GM21515 (cell line): Measurements from ENCODE around the gene SZRD1.

Experiments
- ATAC-seq: cut with Tn5 transposase; IDR thresholded peaks from one replicate; pipeline ENCODE4 v1.9.1; 2021; ENCODE audit not compliant: unreplicated experiment

Gene SZRD1

GRCh38 chr1:16367258-16367967 lies 371 bp downstream of the SZRD1 start:
- peak; percentile 55 for ATAC-seq

DNA sequence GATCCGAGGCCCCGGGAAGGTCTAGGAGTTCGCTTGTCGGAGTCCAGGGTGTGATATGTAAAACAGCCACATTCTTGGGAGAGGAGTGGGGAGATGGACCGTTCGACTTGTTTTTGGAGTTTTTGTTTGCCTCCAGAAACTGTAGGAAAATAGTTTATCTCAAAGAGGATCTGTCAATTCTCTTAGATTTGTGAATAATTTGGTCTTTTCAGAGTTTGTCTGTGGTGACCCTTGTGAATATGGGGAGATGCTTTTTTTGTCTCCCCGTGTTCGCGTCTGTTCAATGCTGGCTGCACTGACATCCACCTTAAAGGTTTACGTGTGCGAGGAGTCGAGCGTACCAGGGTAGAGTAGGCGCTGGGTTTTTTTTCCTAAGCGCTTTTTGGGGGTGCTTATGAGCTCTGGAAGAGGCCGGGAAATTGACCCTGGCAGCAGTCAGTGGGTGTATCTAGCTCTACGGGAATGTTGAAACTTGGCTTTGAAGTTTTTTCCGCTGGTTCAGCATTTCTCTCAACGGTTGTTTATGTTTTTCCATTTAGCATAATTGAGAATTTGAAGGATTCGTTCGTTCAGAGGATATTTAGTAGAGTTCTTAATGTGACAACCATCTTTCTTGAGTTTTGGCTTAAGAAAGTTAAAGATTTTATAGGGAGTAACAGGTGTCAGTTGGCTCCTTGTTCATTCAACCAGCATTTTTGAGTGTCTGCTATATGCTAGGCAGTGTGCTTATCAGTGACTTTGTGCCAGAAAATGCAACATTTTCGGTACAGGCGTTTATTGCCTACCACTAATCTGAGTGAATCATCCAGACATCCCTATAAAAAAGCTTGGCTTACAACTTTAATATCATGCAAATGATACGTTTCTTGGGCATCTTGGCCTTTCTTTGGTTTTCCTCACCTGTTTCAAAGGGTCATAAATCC lies 1.2 kb downstream of the SZRD1 start:
- ATAC-seq = no peak

GRCh38 chr1:16369821-16370220 lies 2.8 kb downstream of the SZRD1 start:
- no peak for ATAC-seq

DNA sequence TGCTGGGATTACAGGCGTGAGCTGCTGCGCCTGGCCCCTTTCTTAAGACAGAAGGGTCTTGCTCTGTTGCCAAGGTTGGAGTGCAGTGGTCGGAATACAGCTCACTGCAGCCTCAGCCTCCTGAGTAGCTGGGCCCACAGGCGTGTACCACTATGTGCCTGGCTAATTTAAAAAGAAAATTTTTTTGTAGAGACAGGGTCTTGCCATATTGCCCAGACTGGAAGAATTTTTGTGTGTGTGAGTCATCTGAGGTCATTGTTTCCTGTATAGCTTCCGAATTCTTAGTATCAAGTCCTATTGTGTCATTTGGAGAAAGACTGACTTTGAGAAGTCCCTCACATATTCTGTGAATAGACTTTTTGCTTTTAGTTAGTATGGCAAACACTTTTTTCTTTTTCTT lies 4.7 kb downstream of the SZRD1 start:
- ATAC-seq = no peak

GRCh38 chr1:16372535-16373285 lies 5.7 kb downstream of the SZRD1 start:
- no peak for ATAC-seq

- ATAC-seq = no peak
Observed at GRCh38 chr1:16374266-16374665, 7.2 kb downstream of the SZRD1 start.

DNA sequence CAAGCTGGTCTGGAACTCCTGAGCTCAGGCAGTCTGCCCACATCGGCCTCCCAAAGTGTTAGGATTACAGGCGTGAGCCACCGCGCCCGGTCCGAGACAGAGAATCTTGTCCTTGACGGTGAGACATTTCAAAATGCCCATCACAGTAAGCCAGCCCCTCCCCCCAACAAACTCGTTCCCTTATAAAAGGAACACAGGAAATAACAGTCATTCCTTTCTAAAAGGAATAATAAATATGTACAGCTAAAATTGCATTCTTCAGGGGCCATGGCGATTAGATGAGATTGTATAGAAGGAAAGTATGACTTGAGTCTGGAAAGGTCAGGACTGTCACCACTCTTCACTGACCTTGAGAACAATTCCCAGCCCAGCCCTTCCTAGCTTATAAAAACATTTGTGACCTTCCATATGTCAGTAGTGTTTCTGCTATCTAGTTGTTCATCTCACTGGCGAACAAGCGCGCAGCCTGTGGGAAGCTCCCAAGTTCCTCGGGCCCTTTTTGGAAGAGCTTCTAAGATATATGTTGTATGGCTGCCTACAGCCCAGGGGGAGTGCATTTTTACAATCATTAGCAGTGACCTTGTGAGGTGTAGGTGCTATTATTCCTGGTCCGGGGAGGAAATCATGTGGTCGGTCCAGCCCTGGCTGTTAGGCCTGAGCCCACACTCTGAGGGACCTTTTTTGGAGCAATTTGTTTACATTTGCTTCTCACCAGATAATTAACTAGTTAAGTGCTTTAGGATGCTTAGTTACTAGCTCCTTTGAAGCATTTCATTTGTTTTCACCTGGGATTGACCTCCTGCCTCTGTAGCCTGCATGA lies 8.7 kb downstream of the SZRD1 start:
- no peak for ATAC-seq

GRCh38 chr1:16376971-16377370 lies 9.9 kb downstream of the SZRD1 start:
- no peak for ATAC-seq

DNA sequence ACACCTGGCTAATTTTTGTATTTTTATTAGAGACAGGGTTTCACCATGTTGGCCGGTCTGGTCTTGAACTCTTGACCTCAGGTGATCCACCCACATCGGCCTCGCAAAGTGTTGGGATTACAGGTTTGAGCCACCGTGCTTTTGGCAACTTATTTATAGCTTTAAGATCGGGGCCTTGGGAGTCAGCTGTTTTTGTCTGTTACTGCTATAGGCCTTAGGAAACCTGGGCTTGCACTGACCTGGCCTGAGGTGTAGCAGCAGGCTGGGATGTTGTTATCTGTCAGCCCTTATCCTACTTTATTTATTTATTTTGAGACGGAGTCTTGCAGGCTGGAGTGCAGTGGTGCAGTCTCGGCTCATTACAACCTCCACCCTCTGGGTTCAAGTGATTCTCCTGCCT lies 11.4 kb downstream of the SZRD1 start:
- no peak for ATAC-seq

DNA sequence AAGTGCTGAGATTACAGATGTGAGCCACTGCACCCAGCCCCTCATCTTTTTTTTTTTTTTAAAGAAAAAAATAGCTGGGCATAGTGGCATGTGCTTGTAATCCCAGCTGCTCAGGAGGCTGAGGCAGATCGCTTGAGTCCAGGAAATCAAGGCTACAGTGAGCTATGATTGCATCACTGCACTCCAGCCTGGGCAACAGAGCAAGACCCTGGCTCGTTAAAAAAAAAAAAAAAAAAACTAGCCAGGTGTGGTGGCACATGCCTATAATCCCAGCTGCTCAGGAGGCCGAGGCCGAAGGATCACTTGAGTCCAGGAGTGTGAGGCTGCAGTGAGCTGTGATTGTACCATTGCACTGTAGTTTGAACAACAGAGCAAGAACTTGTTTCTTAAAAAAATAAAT lies 13.8 kb downstream of the SZRD1 start:
- no peak for ATAC-seq

- no peak for ATAC-seq
Observed at GRCh38 chr1:16383888-16384287, 16.8 kb downstream of the SZRD1 start.

GRCh38 chr1:16385659-16386453 lies 18.8 kb downstream of the SZRD1 start:
- ATAC-seq = no peak

GRCh38 chr1:16386454-16387113 lies 19.5 kb downstream of the SZRD1 start:
- ATAC-seq = no peak

DNA sequence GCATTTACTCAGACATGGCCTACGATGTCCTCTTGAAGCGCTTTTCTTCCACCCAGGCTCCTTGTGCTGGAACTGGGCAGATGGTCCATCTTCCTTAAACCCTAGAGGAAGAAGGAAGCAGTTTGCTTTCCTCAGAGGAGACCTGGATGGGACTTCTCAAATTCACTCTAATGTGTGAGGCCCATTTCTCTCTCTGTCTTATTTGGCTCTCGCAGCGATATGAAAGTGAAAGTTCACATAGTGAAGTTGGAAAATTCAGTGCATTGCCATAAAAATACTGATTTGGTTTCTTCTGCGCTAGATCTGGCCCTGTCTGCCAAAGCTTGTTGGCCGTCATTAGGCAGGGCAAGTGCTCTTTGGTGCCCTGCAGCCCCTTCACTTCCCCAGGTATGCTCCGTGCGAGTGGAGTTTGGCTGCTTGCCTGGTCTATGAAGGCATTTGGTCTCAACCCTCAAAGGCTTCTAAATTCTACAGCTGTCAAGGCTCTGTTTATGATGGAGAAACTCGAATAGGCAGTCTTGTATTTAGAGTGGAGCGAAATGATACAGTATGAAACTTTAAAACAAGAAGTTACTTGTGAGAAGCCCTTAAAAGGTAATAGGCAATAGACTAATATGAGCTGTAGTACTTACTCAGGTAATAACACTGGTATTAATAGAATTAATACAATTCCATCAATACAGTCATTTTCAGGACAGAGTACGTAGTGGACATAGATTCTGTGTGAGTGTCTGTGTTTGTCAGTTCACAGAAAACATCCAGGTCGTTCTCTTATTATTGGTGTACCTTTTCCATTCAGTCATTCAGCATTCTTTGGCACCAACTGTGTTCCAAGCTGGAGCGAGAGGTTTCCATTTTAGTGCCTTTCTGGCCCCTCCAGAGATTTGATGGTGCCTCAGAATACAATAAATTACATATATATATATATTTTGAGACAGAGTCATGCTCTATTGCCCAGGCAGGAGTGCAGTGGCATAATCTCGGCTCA lies 20.5 kb downstream of the SZRD1 start:
- ATAC-seq = no peak

DNA sequence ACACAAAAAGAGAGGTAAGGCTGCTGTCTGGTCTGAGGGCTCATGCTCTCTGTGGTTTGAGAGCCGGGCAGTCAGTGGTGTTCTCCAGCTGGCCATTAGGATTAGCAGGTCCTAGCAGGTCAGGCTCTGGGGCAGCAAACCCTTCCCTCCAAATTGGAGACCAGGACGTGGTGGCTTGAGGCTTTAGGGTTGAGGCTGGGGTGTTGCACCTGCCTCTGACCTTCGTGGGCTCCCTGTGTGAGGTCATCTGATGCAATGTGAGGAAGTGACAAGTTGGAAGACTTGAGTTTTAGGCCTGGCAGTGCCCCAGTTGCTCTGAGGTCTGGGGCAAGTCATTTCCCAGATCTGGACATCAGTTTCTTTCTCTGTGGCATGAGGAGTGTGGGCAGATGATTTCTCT lies 24.4 kb downstream of the SZRD1 start:
- no peak for ATAC-seq

DNA sequence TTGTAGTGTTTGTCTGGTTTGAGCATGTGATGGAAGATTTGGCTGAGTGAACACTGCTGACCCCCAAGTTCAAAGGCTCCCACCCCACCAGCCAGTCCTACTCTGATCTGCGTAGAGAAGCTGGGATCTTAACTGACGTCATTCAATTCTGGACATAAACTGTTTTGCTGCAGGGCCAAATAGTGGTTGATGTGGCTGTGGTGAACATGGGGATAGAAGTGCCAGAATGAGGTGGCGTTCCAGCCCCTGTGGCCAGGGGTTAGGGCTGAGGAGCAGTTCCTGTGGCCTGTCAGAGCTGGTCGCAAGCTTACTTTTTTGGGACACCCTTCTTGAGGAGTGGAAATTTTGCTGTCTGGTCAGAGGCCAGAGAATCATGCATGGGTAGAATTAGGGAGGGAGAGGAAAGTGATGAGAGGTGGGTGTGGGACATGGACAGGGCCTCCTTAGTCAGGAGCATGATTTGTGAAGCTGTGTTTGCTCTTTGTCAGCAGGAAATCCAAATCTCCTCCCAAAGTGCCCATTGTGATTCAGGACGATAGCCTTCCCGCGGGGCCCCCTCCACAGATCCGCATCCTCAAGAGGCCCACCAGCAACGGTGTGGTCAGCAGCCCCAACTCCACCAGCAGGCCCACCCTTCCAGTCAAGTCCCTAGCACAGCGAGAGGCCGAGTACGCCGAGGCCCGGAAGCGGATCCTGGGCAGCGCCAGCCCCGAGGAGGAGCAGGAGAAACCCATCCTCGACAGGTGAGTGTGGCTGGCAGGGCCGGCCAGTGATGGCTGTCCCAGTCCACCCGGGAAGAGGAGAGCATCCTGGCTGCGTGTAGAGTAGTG lies 25.9 kb downstream of the SZRD1 start:
- no peak for ATAC-seq
